Activated effector memory CD4-positive, alpha-beta T cell treated with anti-CD3 and anti-CD28 coated beads, Interleukin-2, amount 50 U/mL, for 16 hours (primary cell): ENCODE results near the gene MOGAT3.
A peak's percentile ranks its signal among the peaks of the same experiment; 100 is the strongest.
"Not testable (repeated sequence)": the region's sequence is repeated elsewhere in the genome, so short reads cannot be mapped to it uniquely, and the experiment has no call there.

Experiments
- DNase-seq: peaks from one replicate; pipeline ENCODE4 v3.0.0-alpha.2; 2020

The MOGAT3 gene

DNA sequence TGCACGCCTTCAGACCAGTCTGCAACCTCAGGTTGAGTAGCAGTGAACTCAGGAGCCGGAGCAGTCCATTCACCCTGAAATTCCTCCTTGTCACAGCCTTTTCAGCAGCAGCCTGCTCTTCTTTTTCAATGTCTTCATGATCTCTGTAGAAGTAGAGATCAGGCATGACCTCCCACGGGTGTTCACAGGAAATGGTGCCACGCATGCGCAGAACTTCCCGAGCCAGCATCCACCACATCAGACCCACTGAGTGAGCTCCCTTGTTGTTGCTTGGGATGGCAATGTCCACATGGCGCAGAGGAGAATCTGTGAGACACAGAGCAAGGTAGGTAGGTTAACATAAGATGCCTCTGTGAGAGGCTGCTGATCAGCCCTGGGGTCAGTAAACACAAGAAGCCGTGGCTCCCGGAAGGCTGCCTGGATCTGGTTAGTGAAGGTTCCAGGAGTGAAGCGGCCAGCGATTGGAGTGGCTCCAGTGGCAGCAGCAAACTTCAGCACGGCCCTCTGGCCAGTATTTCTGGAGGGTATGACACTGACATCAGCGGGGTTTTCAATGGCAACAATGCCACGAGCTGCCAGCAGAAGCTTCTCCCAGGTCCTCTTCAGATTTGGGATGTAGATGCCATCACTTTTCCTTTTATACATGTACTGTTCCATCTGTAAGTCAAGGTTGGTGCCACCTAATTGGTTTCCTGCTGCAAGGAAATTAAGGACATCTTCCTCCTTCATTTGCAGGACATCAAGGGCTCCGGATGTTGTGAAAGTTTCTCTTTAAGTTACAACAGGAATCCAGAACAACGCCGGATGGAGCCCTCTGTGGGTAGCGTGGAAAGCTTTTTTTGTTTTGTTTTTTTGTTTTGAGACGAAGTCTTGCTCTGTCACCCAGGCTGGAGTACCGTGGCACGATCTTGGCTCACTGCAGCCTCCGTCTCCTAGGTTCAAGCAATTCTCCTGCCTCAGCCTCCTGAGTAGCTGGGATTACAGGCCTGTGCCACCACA is 3.2 kb upstream of the MOGAT3 start:
- peak; percentile 75 for DNase-seq

- no peak for DNase-seq
Observed at GRCh38 chr7:101202603-101202918, 1.7 kb upstream of the MOGAT3 start.

DNA sequence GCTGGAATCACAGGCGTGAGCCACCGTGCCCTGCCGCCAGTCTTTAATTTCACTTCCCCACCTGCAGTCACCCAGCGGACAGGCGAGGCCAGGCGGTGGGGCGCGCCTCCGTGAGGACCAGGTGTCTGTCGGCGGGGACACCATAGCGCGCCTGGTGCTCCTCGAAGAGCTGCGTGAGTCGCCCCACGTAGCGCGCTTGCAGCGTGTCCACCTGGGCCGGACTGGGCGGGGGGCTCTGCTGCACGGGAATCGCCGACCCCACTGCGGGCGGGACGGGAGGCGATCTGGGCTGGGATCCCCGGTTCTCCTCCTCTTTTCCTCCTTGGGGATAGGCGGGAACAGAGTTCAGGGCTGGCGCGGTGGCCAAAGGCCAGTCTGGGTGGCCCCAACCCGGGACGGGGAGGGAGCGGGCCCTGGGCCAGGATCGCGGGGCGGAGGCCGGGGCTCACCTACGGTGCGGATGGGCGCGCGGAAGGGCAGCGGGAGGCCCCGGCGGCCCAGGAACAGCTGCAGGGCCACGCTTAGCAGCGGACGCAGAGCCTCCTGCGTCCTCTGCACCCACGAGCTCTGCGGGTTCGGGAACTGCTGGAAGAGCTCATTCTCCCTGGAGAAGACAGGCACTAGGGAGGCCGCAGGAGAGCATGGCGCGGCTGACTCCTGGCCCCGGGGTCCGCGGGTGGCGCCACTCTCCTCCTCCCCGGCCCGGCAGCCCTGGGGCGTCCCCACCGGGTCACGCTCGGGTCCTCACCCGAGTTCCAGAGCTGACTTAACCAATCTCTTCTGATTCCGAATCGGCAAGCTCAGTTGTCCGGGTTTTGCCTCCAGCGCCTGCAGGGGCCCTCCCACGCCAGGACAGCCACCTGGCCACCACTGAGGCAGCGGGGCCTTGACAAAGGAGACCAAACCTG is 1.1 kb upstream of the MOGAT3 start:
- no peak for DNase-seq

DNA sequence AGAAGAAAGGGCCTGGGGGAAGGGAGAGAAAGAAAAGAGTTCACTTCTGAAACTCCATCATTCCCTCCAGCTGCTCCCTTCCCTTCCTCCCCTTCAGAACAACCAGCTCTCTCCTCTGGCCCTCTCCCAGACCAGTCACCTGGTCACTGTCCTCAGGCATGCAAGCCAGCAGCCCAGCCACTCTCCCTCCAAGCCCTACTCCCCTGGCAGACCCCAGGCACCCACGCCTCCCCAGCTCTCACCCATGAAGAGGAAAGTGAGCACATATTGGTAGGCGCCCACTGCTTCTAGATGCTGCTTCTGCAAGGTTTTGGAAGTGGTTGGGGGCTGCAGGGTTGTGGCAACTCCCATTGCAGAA is 353 bp downstream of the MOGAT3 start:
- no peak for DNase-seq

DNA sequence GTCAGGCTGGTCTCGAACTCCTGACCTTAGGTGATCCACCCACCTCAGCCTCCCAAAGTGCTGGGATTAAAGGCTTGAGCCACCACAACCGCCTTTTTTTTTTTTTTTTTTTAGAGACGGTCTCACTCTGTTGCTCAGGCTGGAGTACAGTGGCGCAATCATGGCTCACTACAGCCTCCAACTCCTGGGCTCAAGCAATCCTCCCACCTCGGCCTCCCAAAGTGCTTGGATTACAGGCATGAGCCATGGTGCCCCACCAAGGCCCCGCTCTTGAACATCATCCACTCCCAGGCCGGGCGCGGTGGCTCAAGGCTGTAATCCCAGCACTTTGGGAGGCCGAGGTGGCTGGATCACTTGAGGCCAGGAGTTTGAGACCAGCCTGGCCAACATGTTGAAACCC is 1.3 kb downstream of the MOGAT3 start:
- not testable (repeated sequence) for DNase-seq

DNA sequence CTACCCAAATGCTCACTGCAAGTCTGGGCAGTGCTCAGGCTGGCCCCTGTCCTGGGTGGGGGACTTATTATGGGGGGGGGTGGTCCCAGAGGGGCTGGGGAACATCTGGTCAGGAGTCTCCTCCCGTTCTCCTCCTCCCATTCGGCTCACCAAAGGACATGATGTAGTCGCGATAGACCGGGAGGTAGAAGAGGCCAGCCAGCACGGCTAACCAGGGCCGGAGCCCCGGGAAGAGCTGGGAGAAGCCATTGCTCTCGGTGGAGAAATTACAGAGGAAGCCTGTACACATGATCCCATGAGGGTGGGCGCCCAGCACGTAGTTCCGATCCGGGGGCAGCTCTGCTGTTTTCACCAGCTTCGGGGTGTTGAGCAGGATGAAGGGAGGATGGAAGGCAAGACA is 2.4 kb downstream of the MOGAT3 start:
- no peak for DNase-seq

GRCh38 chr7:101197991-101198390 is 2.8 kb downstream of the MOGAT3 start:
- DNase-seq = no peak

- no peak for DNase-seq
Observed at GRCh38 chr7:101195884-101196283, 5.0 kb downstream of the MOGAT3 start.

DNA sequence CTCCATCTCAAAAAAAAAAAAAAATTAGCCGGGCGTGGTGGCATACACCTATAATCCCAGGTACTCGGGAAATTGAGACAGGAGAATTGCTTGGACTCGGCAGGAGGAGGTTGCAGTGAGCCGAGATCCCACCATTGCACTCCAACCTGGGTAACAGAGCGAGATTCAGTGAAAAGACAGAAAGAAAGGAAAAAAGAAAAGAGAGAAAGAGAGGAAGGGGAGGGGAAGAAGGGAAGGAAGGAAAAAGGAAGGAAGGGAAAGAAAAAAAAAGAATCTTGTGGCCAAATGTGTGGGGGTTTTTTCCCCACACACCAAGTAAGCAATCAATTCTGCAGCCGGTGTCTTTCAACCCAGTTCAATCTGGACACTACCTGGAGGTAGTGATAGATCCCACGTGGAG is 11.7 kb downstream of the MOGAT3 start:
- DNase-seq = no peak

DNA sequence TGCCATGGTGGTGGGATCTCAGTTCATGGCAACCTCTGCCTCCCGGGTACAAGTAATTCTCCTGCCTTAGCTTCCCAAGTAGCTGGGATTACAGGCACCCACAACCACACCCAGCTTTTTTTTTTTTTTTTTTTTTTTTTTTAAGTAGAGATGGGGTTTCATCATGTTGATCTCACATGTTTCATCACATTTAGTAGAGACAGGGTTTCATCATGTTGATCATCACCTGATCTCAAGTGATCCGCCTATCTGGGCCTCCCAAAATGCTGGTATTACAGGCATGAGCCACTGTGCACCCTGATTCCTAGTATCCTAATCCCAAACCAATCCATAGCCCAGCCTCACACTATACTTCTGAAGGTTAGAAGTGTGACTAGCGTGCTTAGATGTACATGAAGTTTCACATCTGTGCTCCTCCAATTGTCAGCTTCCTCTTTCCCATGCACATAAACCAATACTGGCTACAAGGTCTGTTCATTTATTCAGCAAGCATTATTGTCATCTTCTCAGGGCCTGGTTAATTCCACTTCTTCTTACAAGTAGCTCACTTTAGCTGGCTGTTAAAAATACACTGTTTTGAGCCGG is 13.9 kb downstream of the MOGAT3 start:
- DNase-seq = no peak

GRCh38 chr7:101186194-101186593 is 14.6 kb downstream of the MOGAT3 start:
- DNase-seq = no peak

GRCh38 chr7:101185258-101185839 is 15.5 kb downstream of the MOGAT3 start:
- no peak for DNase-seq

GRCh38 chr7:101180130-101180755 is 20.6 kb downstream of the MOGAT3 start, which contains the start of gene NAT16:
Gene NAT16, minus strand, starts transcription at chr7:101180293. Its CDS starts 5,486 bp downstream, at chr7:101174807.
- DNase-seq = no peak

GRCh38 chr7:101179713-101180112 is 21.1 kb downstream of the MOGAT3 start:
- no peak for DNase-seq

DNA sequence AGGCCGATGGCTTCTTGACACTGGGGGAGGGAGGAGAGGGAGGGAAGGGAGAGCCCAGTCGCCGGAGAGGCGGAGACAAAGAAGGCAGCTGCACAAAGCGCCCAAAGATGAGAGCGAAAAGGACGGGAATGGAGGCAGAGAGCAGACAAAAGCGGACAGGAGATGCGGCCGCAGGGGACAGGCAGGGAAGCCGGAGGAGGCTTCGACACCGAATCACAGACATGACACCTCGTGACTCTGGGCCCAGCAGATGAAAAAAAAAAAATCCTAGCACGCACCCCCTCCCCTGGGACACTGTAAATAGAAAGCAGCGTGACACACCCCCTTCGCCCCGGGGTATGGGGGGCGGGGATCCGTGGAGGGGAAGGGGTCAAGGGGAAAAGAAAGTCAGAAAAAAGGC is 21.7 kb downstream of the MOGAT3 start:
- DNase-seq = no peak

GRCh38 chr7:101177644-101178043 is 23.2 kb downstream of the MOGAT3 start:
- DNase-seq = no peak

- DNase-seq = no peak
Observed at GRCh38 chr7:101175664-101176063, 25.2 kb downstream of the MOGAT3 start.

DNA sequence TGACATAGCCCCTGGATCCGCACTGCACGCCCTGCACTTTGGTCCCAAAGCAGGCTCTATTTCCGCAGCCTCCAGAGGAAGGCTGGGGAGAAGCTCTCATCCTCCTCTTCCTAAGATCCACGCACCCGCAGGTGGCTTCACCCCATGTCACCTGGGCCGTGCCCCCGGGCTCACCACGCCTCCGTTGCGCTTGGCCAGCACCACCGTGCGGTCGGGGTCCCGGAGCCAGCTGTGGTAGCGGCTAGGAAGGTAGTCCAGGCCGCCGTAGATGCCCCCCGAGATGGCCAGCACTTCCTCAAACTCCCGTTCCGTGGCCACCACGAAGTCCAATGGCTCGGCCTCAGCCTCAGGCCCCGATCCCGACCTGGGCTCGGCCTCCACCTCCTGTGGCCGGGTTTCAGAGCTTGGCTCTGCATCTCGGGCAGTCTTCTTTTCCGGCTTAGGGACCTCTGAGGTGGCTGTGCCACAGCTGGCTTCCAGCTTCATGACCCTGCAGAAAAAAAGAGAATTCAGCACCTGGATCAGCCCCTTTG is 26.4 kb downstream of the MOGAT3 start:
- DNase-seq = no peak

- DNase-seq = peak; percentile 85
Observed at GRCh38 chr7:101173752-101174244, 27.0 kb downstream of the MOGAT3 start.

DNA sequence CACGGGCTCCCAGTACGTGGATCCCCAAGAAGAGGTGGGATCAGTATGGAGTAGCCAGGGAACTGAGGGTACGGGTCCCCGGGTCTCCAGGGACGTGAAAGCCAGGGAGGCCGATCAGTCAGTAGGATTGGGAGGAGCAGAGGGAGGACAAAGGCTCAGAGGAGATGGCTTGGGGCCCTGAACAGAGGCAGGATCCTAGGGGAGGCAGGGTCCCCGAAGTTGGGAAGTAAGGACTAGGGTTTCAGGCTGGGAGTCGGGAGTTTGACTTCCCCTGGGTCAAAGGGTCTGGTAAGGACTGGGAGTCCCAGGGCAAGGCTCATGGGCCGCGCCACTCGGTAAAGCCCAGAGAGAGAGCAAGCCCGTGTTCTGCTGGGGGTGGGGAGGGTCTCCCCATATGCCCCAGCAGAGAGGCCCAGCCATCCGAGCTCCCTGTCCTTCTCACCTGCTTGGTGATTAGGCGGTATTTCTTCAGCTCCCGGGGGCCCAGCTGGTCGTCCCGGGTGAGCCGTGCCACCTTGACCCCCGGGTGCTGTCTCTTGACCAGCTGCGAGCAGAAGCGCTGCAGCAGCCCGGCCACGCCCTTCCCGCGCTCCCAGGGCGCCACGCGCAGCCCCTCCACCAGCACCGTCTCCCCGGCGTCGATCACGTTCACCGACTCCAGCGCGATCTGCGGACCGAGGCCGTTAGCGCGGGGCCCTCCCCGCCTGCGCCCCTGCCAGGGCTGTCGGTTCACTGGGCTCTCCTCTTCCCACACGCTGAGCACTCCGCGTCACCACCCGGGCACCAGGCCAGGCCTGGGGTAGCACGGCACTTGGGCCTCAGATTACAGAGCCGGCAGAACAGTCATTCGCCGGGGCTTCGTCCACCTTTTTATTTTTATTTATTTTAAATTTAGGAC is 27.7 kb downstream of the MOGAT3 start:
- peak; percentile 73 for DNase-seq
